KOPT-K1 (cell line): ENCODE data around the gene C12orf75.
"Not testable (repeated sequence)": the region's sequence is repeated elsewhere in the genome, so short reads cannot be mapped to it uniquely, and the experiment has no call there.

Source experiments
- H3K27ac ChIP-seq: fragments of 200-600 bp; sonication (generic); 2 replicates; pipeline ENCODE4 v1.5.1; 2016; ENCODE audit warnings: antibody characterized with exemption, mild to moderate bottlenecking, low read depth, low read length; ENCODE audit not compliant: poor library complexity, severe bottlenecking
- H3K36me3 ChIP-seq: fragments of 200-600 bp; sonication (generic); 2 replicates; pipeline ENCODE4 v1.5.1; 2017; ENCODE audit warnings: antibody characterized with exemption, mild to moderate bottlenecking, low read length, moderate library complexity; ENCODE audit not compliant: insufficient read depth
- H3K9me3 ChIP-seq: fragments of 200-600 bp; sonication (generic); 2 replicates; pipeline ENCODE4 v1.5.1; 2017; ENCODE audit warnings: antibody characterized with exemption, low read length, mild to moderate bottlenecking; ENCODE audit not compliant: insufficient read depth, poor library complexity, severe bottlenecking

Gene C12orf75

DNA sequence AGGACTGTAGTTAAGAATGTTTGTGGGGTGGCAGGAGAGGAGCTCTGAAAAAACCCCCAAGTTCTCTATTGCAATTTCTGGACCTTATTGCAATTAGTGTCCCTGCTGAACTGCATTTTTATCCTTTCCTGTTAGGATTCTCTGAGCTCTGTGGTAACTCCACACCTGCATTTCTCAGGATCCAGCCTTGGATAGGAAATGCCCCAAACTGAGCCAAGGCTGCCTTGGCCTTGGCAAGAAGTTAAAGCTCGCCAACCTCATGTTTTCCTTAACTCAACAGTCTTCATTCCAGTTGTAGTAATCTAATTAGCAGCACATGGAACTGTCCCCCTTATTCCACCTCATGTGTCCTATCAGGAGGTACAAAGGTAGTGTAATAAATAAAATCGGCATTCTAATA is 66.5 kb downstream of the C12orf75 start:
- Histone ChIP-seq H3K36me3 (no peaks in the 10 kb centered on the region), H3K9me3 (peaks cover 10% of the 10 kb centered on the region), H3K27ac (no peak overlapping the region)

DNA sequence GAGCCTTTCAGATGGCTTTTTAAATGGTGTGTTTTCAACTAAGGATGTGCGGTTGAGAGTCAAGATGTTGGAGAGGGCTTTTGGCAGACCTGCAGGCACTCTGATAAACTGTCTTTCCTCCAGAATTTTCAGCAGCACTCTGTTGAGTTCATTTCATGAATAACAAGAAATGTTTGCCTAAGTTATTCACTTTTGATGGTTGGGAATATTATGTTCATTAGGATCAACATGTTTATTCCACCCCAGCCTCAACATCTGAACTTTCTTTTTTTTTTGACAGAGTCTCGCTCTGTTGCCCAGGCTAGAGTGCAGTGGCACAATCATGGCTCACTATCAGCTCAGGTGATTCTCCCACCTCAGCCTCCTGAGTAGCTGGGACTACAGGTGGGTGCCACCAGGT is 68.4 kb downstream of the C12orf75 start:
- Histone ChIP-seq H3K9me3 (peaks cover 10% of the 10 kb centered on the region), H3K36me3 (no peaks in the 10 kb centered on the region), H3K27ac (no peak overlapping the region)

DNA sequence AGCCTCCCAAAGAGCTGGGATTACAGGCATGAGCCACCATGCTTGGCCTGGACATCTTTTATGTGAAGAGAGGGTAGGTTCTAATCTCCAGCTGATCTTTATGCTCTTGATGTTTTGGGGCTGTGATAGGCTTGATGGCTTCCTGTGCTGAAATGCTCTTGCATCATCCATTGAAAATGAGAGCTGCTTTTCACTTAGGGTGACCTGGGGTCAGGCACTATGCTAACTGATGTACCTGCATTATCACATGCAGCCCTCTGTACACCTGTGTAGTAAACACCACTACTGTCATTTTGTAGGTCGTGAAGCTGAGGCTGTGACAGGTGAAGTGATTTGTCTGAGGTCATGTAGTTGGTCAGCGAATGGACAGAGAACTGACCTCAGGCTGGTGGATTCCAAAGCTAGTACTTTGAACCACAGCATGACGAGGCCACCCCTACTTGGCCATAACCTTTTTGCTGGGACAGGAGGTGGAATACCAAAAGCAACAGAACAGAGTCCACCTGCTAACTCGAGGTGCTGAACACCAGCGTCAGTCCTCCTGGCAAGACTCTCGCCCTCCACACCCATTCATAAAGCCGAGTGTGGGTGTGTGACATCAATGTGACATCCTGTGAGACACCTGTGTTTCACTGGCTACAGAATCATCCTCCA is 69.1 kb downstream of the C12orf75 start:
- Histone ChIP-seq H3K9me3 (peaks cover 10% of the 10 kb centered on the region), H3K36me3 (no peaks in the 10 kb centered on the region), H3K27ac (no peak overlapping the region)

DNA sequence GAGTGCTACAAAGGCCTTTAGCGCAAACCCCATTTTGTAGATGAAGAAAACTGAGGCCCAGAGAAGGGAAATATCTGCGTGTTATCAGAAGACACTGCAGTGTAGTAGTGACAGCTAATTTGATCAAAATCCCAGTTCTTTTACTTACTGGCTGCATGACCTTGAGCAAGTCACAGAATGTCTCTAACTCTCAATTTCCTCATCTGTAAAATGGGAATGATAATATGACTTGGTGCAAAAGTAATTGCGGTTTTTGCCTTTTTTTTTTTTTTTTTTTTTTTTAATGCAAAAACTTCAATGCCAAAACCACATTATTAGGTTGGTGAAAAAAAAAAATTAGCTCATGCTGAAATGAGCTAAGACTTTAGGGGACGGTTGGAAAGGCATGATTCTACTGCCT is 69.7 kb downstream of the C12orf75 start:
- no peaks in the 10 kb centered on the region for H3K36me3 ChIP-seq
- no peak overlapping the region for H3K27ac ChIP-seq
- peaks cover 13% of the 10 kb centered on the region for H3K9me3 ChIP-seq

DNA sequence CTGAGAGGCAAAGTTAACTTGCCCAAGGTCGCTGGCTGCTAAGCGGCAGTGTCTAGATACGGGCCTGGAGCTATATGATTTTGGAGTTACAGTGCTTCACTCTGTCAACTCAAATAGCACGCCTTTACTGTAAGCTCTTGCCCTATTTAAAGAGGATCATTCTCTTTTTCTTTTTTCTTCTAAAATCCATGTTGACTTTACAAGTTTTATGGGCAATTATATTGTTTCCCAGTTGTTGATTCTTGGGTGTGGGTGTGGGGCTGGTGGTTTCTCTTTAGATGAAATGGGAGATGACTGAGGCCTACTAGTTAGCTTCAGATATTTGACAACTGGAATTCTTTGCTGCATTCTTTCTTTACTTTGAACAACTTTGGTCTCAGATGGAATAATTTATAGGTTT is 70.7 kb downstream of the C12orf75 start:
- Histone ChIP-seq H3K36me3 (no peaks in the 10 kb centered on the region), H3K9me3 (peaks cover 13% of the 10 kb centered on the region), H3K27ac (no peak overlapping the region)

DNA sequence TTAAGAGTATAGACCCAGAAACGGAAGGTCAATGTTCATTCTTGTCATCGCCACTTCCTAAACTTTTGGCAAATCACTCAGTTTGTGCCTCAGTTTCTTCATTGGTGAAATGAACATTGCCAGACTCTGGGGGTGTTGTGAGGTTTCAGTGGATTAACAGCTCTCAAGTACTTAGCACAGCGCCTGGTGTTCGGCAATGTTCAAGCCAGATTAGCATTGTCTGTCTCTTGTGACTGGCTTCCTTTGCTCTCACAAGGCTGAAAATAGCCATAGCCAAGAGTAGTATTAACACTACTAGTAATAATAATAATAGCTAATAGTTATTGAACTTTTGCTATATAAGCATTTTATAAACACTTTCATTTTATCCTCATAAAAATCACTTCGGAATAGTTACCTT is 71.9 kb downstream of the C12orf75 start:
- Histone ChIP-seq H3K36me3 (no peaks in the 10 kb centered on the region), H3K9me3 (peaks cover 13% of the 10 kb centered on the region), H3K27ac (no peak overlapping the region)

DNA sequence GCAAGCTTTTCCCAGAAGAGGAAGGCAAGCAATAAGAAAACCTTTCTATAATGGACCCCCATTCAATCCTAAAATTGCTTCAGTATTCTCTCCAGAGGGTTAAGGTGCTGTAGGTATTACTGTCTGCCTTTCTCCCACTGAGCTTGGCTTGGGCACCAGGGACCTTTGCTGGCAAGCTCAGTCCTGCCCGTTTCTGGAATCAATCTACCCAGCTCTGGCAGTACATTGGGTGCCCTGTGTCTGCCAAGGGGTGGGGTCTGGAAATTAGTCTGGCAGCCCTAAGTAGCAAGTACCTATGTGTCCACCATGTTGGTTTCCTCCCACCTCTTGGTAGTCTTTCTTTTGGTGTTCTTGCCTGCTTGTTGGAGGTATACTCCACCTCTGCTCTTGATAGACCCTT is 72.6 kb downstream of the C12orf75 start:
- Histone ChIP-seq H3K9me3 (peaks cover 11% of the 10 kb centered on the region), H3K36me3 (no peaks in the 10 kb centered on the region), H3K27ac (no peak overlapping the region)

DNA sequence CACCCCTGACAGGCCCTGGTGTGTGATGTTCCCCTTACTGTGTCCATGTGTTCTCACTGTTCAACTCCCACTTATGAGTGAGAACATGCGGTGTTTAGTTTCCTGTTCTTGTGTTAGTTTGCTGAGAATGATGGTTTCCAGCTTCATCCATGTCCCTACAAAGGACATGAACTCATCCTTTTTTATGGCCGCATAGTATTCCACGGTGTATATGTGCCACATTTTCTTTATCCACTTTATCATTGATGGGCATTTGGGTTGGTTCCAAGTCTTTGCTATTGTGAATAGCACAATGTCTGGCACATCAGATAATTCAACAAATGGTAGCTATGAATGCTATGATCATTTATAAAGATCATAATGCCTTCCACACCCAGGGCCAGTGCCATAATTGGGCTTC is 73.6 kb downstream of the C12orf75 start:
- H3K36me3 ChIP-seq, H3K9me3 ChIP-seq, H3K27ac ChIP-seq: not testable (repeated sequence)

DNA sequence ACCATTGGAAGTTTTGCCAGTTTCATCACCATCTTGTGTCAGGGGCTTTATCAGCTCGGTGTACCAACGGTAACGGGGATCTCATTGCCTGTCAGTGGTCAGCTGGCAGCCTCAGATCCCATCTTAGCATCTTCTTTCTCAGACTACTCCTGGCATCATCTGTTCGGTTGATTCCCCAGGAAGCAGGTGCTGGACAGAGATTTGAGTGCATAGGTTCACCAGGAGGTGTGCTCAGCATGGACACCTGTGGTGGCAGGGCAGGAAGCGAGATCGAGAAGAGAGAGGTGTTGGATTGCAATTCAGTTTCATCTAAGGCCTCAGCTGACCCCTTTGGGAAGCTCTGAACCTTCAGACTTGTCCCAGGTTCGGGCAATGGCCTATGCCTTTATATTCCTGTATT is 76.0 kb downstream of the C12orf75 start:
- Histone ChIP-seq H3K9me3 (peaks cover 3% of the 10 kb centered on the region), H3K27ac (no peak overlapping the region), H3K36me3 (no peaks in the 10 kb centered on the region)

DNA sequence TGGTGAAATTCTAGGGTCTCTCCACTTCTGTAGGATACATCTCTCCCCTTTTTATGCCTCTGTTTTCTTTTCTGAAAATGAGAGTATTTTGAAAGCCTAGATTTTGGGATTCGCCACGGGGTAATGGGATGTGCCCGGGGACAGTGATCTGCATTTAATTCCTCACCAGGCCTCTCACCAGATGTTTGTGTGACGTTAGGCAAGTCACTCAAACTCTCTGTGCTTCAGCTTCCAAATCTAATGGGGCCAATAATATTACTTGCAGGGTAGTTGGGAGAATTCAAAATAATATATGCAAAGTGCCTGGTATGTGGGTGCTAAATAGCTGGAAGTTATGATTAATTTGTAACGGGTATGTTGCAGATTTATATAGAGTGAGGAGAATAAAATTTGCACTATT is 78.8 kb downstream of the C12orf75 start:
- Histone ChIP-seq H3K9me3 (peaks cover 3% of the 10 kb centered on the region), H3K27ac (no peak overlapping the region), H3K36me3 (no peaks in the 10 kb centered on the region)

DNA sequence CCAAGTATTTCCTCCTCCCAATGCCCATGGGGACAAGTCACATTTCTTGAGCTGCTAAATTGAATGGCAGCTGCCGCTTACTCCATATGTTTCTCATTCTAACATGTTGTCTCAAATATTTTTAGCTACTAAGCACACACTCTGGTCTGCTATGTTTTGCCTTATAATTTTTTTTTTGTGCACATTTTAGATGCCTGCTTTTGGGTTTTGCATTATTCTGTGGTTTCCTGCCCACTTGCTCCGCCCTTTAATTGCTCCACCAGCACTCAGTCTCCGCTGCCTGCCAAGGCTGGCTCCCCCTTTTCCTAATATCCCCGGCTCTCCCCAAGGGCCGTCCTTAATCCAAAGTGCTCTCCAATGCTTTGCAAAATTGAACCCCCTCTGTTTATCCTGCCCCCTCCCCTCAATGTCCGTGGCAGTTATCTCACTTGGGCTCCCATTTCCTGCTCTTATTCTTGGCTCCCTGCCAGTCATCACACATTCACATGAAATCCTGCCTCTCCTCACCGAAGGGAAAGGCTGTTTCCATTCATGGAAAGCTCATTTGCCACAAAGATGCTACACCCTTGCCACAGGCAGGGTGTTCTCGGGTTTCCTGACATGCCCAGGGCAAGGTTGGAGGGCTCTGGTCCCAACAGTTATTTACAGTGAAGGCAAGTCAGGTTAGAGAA is 79.4 kb downstream of the C12orf75 start:
- Histone ChIP-seq H3K9me3 (peaks cover 2% of the 10 kb centered on the region), H3K36me3 (no peaks in the 10 kb centered on the region), H3K27ac (no peak overlapping the region)

DNA sequence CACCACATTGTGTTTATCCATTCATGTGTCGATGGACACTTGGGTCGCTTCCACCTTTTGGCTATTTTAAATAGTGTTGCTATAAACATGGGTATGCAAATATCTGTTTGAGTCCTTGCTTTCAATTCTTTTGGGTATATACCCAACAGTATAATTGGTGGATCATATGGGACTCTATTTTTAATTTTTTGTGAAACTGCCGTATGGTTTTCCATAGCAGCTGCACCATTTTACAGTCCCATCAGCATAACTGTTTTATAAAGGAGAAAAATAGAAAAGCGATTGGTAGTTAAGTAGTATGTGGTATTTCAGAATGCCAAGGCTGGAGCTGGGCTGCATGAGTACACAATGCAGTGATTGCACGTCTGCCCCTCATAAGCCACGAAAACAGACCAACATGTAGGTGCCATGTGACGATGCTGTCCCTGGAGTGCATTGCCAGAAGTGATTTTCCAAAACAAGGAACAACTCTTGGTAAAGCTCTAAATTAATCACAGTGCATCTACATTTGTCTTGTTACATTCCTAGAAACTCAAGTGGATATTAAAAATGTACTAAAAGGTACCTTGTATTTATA is 83.5 kb downstream of the C12orf75 start:
- no peaks in the 10 kb centered on the region for H3K9me3 ChIP-seq
- H3K36me3 ChIP-seq, result no peaks in the 10 kb centered on the region
- no peak overlapping the region for H3K27ac ChIP-seq

DNA sequence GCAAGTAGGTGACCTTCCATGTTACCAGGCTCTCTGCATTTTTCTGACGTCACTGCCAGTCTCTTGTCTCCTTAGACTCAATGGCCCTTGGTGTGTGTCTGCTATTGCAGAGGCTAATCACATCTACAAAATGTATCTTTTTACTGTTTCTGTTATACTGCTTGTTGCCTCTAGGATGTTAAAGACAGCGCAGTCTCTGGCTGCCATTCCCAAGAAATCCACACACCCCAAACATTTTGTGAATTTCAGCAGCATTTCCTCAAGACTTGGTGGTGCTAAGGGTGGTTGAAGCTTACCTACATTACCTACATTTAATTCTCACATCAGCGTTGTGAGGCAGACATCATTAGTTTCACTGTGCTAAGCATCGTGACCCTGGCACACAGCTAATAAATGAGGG is 87.2 kb downstream of the C12orf75 start:
- Histone ChIP-seq H3K9me3 (no peaks in the 10 kb centered on the region), H3K27ac (no peak overlapping the region), H3K36me3 (no peaks in the 10 kb centered on the region)

DNA sequence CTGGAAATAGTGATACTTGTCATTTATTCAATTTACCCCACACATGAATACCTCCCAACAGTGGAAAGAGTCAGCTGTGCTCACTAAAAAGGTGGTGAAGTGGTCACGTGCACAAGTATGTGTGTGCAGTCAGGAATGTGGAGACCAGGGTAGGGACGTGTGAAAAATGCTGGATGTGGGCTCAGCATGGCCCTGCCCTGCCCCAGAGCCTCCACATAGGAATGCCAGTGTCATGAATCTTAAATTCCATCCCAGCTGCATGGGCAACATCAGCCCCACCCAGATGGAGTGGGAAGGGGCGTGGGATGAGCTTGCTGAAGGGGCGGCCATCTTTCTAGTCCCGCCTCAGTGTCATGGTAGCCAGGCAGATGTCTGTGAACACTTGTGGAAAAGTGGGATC is 87.7 kb downstream of the C12orf75 start:
- H3K36me3 ChIP-seq, result no peaks in the 10 kb centered on the region
- no peak overlapping the region for H3K27ac ChIP-seq
- H3K9me3 ChIP-seq, result no peaks in the 10 kb centered on the region

DNA sequence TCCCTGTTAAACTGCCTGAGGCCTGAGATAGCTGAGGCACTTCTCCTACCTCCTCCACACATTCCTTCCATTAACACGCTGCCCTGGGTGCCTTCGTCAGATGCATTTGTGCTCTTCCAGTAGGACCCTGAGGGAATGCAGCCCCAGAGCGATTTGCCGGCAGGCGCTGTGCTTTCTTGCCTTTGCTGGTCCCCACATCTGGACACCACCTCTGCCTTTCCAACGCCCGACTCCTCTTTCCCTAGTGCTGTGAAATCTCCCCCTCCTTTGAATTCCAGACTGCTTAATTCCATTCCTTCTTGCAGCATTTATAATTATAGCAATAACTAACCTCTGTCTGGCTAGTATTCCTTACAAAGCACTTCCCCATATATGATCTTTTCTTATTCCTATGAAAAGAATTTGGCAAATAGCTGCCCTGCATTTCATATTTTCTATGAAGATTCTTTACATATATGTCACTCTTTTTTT is 88.4 kb downstream of the C12orf75 start:
- no peak overlapping the region for H3K27ac ChIP-seq
- no peaks in the 10 kb centered on the region for H3K36me3 ChIP-seq
- H3K9me3 ChIP-seq, result no peaks in the 10 kb centered on the region

DNA sequence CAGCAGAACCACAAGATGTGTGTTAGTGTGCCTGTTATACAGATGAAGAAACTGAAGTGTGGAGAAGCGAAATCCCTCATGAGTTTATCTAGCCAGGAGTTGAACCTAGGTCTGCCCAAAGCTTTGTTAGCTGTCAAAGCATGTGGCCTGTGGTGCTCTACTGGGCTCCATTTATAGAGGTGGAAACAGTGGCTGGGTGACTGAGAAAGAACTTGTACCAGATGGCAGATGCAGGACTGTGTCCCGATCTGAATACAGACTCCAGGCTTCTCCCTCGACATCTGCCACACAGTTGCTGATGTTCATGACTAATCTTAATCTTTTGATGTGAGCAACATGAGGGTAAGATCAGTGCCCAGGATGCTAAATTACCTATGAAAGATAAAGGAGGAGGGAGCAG is 89.1 kb downstream of the C12orf75 start:
- H3K36me3 ChIP-seq, result no peaks in the 10 kb centered on the region
- no peak overlapping the region for H3K27ac ChIP-seq
- H3K9me3 ChIP-seq, result no peaks in the 10 kb centered on the region
